ENCODE data around the gene ITCH.

GRCh38 chr20:34517114-34517505 is 154.0 kb downstream of the ITCH start:
- TF ChIP-seq CTCF (IDR thresholded peaks at IDR 0.05; ENCODE audit: poor library complexity) (no peak), EZH2 (IDR thresholded peaks at IDR 0.05; ENCODE audit: borderline replicate concordance) (no peak)
